ENCODE results near the gene RPS6KC1. TPM values are rescaled to one million over a fixed set of nuclear protein-coding genes. Genes with fewer than 3 reads are reported as not detected.
"Not testable (repeated sequence)": the region's sequence is repeated elsewhere in the genome, so short reads cannot be mapped to it uniquely, and the experiment has no call there.

The RPS6KC1 gene
- total RNA-seq, 1 experiment from 2014 or later: 33.4 TPM

DNA sequence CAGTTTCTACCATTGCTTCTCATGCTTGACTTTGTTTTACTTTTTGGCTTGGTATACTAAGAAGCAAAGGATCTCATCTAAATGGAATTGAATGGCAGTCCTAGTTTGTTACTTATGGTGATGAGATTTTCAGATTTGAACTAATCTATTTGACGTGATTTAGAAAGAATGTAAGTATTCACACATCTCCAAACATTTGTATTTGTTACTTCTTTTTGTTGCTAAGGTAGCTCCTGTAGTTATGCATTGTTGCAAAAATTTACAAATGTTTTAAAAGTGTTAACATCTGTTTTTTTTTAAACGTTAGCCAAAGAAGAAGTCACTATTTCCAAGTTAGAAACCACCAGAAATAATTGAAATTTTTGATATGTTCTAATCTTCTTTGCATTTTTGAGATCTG, 222.5 kb downstream of the RPS6KC1 start:
- no peak for DNase-seq (ENCODE audit: extremely low read depth, low read depth)

- no peak for DNase-seq (ENCODE audit: extremely low read depth, low read depth)
These were observed 223.1 kb downstream of the RPS6KC1 start for GRCh38 chr1:213274140-213274539.

GRCh38 chr1:213275293-213275692, 224.3 kb downstream of the RPS6KC1 start:
- no peak for DNase-seq (ENCODE audit: extremely low read depth, low read depth)

GRCh38 chr1:213276236-213276635, 225.2 kb downstream of the RPS6KC1 start:
- no peak for DNase-seq (ENCODE audit: extremely low read depth, low read depth)

- DNase-seq (ENCODE audit: extremely low read depth, low read depth): no peak
These were observed 226.0 kb downstream of the RPS6KC1 start for GRCh38 chr1:213277036-213277435.

- no peak for DNase-seq (ENCODE audit: extremely low read depth, low read depth)
These were observed 228.4 kb downstream of the RPS6KC1 start for GRCh38 chr1:213279410-213279809.

DNA sequence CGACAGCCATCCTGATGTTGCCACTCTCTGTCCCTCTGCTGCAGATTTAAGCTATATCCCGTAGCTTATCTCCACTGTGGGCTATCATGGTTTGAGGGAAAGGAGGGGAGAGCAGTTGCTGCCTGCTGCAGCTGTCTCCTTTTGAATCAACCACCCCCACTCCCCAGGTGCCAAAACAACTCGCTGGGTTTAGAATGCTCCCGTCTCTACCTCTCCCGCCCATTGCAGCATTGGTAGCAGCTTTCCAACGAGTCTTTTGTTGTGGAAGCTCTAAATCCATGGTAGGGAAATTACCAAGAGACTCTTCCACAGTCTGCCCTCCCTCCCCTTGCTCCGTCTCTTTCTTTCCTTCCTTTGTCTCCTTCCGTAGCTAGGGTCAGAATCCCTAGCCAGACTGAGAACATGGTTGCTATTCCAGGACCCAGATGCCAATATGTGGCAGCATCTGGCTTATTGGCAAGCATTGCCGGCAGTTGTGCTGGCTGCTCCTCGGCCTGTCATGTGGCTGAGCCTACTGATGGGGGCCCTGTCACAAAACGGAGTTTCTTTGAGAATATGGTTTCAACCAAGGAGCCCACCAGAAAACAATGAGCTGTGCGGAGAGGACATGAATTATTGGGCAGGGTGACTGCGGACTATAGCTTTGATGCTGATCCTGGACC, 230.7 kb downstream of the RPS6KC1 start:
- no peak for DNase-seq (ENCODE audit: extremely low read depth, low read depth)

DNA sequence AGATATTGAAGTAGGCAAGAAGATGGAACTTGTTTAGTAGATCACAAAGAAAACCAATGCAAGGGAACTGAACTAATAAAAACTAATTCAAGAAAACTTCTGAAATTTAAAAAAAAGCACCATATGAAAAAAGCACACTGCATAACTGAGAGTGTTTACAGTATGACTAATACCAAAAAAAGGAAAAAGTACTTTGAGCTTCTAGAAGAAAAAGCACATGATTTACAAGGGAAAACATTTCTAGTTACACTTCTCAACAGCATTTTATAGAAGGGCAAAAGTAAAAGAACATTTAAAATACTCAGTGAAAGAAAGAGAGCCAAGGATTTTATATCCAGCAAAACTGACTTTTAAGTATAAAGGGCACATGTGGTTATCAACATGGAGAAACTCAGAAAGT, 233.6 kb downstream of the RPS6KC1 start:
- no peak for DNase-seq (ENCODE audit: extremely low read depth, low read depth)

GRCh38 chr1:213286235-213286634, 235.2 kb downstream of the RPS6KC1 start:
- no peak for DNase-seq (ENCODE audit: extremely low read depth, low read depth)

DNA sequence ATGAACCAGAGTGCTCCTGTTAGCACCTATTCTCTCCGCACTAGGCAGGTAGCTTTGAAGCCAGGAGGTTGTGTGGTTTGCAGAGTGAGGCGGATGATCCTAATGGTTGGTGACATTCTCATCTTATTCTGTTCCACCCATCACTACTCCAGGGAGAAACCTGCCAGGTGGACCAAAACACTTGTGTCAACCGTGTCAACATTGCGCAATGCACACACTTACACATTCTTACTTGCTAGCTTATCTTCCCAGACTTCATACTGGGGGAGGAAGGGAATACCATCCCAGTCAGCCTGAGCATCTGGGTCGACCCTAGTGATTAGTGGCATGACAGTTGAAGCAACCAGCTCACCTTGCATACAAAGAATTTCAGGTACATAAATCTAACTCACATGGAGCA, 236.9 kb downstream of the RPS6KC1 start:
- no peak for DNase-seq (ENCODE audit: extremely low read depth, low read depth)

DNA sequence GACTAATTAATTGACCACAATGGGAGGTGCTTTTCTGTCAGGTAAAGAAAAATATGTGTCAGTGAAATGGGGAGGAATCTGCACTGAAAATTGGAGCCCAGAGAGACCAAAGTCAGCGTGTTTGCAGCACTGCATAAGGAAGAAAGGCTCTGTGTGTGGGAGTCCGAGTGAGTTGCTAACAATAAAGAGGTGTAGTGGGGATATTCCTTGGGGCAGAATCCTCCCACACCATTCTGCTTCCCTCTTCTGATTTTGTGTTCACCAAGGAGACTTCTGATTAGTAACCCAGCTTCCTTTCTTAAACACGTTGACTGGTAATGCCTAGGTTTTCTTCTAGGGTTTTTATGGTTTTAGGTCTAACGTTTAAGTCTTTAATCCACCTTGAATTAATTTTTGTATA, 240.5 kb downstream of the RPS6KC1 start:
- no peak for DNase-seq (ENCODE audit: extremely low read depth, low read depth)

DNA sequence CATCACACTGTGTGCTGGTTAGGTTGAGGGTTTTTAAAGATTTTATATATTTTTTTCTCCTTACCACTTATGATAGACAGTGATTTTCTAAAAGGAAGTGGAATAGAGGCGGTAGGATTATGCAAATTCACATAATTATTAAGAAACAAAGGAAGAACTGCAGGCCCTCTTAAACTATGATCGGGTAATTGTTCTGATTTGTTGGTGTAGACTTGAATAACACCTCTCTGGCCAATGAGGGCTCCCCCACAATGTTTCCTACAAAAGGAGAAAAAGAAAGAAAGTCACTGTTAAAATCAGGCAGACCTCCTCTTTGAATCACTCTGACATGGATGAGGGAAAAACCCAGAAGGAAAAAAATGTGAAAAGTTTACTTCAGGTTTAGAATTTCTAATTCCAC, 241.6 kb downstream of the RPS6KC1 start:
- no peak for DNase-seq (ENCODE audit: extremely low read depth, low read depth)

DNA sequence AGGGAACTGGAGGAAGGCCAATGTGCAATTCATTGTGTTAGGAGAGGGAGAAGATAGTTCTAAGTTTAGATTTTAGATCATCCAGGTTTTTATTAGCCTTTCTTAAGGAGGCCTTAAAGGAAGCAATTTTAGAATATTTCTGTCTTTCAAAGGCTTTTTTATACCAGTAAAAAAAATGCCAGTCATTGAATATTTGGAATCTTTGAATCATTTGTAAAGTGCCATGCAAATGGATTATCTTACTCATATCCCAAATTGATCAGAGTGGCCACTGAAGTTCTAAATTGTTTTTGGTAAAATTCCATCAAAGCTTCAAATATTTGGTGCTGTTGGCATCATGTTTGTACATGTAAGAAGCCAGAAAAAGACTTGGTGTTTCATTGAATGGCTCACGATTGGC, 244.8 kb downstream of the RPS6KC1 start:
- no peak for DNase-seq (ENCODE audit: extremely low read depth, low read depth)

GRCh38 chr1:213296558-213296957, 245.5 kb downstream of the RPS6KC1 start:
- no peak for DNase-seq (ENCODE audit: extremely low read depth, low read depth)

GRCh38 chr1:213297021-213297420, 246.0 kb downstream of the RPS6KC1 start:
- no peak for DNase-seq (ENCODE audit: extremely low read depth, low read depth)

DNA sequence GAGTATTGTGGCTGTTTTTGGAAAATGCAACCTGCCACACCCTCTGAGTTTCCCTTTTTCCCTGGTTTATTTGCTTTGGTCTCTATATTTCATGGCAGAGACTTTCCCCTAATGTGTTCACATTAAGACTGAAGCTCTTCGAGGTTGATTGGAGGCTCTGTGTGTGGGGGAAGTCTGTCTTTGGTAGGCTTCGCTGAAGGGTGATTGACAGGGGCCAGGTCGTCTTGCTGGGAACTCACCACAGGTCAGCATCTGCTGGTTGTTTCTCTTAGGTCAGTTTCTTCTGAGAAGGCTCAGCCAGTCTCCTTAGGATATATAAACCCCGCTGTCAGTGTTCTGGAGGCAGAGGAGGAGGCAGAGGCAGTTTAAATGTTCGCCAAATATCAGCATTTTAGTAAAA, 249.4 kb downstream of the RPS6KC1 start:
- DNase-seq (ENCODE audit: extremely low read depth, low read depth): no peak

- DNase-seq (ENCODE audit: extremely low read depth, low read depth): not testable (repeated sequence)
These were observed 250.5 kb downstream of the RPS6KC1 start for GRCh38 chr1:213301524-213301923.

DNA sequence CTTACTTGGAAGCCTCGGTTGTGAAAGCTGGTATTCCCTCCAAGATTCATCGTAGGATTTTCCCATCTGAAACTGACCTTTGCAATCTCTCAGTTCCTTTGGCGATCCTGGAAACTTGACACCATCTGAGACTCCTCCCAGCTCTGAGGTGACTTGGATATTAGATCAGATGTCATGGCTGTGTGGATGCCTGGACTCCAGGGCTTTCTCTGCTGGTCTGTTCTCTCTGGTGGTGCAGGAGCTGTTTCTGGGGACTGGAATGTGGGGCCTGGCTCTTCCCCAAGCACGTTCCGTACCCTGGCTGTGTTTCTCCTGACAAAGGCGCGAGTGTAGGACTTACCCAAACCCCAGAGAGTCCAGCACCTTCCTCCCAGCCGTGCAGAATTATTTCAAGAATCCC, 252.2 kb downstream of the RPS6KC1 start:
- no peak for DNase-seq (ENCODE audit: extremely low read depth, low read depth)

DNA sequence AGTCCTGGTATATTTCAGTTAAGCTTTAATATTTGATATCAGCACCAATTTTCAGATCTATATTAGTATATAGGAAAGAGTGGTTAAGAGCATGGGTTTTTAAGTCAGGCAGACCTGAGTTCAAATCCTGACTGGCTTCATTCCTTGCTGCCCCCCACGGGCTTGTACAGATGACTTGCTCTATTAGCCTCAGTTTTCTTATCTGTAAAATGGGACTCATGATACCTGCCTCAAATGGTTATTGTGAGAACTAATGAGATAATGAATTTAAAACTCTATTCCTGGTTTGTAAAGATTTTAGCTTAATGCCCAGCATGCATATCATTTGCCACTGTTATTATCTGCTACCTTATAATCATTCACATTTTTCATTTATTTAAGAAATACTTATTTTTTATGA, 264.5 kb downstream of the RPS6KC1 start:
- no peak for DNase-seq (ENCODE audit: extremely low read depth, low read depth)

DNA sequence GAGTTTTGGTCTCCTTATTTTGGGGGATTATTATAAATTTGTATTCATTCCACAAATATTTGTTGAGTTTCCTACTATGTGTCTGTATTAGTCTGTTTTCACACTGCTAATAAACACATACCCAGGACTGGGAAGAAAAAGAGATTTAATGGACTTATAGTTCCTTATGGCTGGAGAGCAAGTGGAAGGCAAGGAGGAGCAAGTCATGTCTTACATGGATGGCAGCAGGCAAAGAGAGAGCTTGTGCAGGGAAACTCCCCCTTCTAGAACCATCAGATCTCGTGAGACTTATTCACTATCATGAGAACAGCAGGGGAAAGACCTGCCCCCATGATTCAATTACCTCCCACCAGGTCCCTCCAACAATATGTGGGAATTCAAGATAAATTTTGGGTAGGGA, 267.4 kb downstream of the RPS6KC1 start:
- DNase-seq (ENCODE audit: extremely low read depth, low read depth): not testable (repeated sequence)

DNA sequence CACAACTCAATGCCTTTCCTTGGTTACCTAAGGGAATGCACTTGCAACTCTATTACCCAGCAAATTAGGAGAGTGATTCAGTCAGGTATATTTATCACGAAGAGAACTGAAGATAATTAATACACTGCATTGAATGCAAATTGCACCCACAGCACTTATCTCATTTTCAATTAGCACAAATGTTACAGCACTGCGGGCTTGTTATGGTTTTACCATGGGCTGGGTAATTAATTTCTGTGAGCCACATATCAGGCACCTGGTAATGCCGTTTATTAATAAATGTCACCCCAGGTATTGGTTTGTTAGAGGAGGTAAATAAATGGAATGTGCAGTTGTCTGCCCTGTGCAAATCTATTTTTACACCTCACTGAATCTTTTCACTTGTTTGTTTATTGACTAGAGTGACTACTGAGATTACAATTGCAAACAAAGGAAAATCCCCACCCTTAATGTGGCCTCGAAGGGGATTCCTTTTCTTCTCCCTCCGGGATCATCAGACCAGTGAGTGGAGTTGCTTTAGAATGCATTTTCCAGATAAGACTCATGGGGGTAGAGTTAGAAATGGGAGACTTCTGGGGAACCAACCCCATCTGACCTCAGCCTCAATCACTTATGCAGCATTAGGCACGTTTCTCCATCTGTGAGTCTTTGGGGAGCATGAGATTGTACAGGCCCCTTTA, 269.3 kb downstream of the RPS6KC1 start:
- no peak for DNase-seq (ENCODE audit: extremely low read depth, low read depth)

Measured in NCI-H460 (cell line).